HepG2 (cell line): ENCODE results near the gene UBL3. TPM values are rescaled to one million over a fixed set of nuclear protein-coding genes. Genes with fewer than 3 reads are reported as not detected.

Source experiments
- ATAC-seq: fragments of 200-7000 bp; cut with Tn5 transposase; 3 replicates; pipeline ENCODE4 v1.9.1; 2020; ENCODE audit warnings: mild to moderate bottlenecking, moderate library complexity
- BruUV-seq: library from RNA; stranded (reverse); fragments of 400-500 nt; replicated peaks from 2 replicates; lab custom pipeline; 2021; lab: Mats Ljungman, UMichigan
- CTCF ChIA-PET: fragments of 300-600 bp; formaldehyde crosslinking; extraction: SDS; loops from one replicate; lab custom pipeline; 2021; ENCODE audit warnings: low total read pairs, inconsistent platforms, low intra/inter-chr PET ratio; lab: Yijun Ruan, JAX
- POLR2A ChIA-PET: fragments of 350-600 bp; sonication (Branson Sonifier 250); formaldehyde crosslinking; loops from one replicate; lab custom pipeline; 2020; ENCODE audit warnings: antibody characterized with exemption, inconsistent platforms; lab: Yijun Ruan, JAX
- DNase-seq: peaks from one replicate; pipeline ENCODE4 v3.0.0-alpha.2; 2015; ENCODE audit warnings: low spot score
- FAIRE-seq: peaks from 3 replicates; lab custom pipeline; 2011; peaks lifted over from hg19 to GRCh38; lab: Jason Lieb, UNC
- H2AFZ ChIP-seq: one replicate; pipeline ENCODE4 v1.6.1; 2011; ENCODE audit warnings: low read length, inconsistent platforms
- H3K27ac ChIP-seq: fragments of 300-600 bp; 3 replicates; pipeline ENCODE4 v1.8.0; 2011; ENCODE audit warnings: mixed run types, mild to moderate bottlenecking, mixed read lengths, low read length, inconsistent platforms; ENCODE audit not compliant: insufficient read depth; ENCODE audit errors: extremely low read length
- H3K27me3 ChIP-seq, 2 experiments: fragments of 200-600 bp in 1 of 2; 2 replicates in 1 of 2; 3 replicates in 1 of 2; pipeline versions ENCODE4 v1.6.0 to v1.8.0; 2011; ENCODE audit warnings: low read length in 2 of 2, mild to moderate bottlenecking in 2 of 2, moderate library complexity in 2 of 2, inconsistent platforms in 1 of 2; ENCODE audit not compliant: insufficient read depth in 2 of 2, control insufficient read depth in 1 of 2
- H3K36me3 ChIP-seq, 2 experiments: fragments of 200-600 bp in 1 of 2; replicated peaks in 1 of 2; 2 replicates in 1 of 2; 3 replicates in 1 of 2; pipeline versions ENCODE4 v1.5.1 to v1.8.0; 2011; ENCODE audit warnings: low read length in 2 of 2, inconsistent platforms in 1 of 2; ENCODE audit not compliant: insufficient read depth in 2 of 2, control insufficient read depth in 1 of 2
- H3K4me1 ChIP-seq: 2 replicates; pipeline ENCODE4 v1.5.1; 2012; ENCODE audit warnings: low read length, inconsistent platforms; ENCODE audit not compliant: insufficient read depth
- H3K4me2 ChIP-seq: 2 replicates; pipeline ENCODE4 v1.6.0; 2011; ENCODE audit warnings: low read depth, low read length, inconsistent platforms
- H3K4me3 ChIP-seq, 3 experiments: fragments of 200-600 bp in 1 of 3; sonication (generic), shearing (Covaris generic) in 1 of 3; replicated peaks in 1 of 3; 2 replicates each; pipeline ENCODE4 v1.5.1; 2011 to 2016; ENCODE audit warnings: low read length in 3 of 3, inconsistent platforms in 2 of 3, low read depth in 2 of 3, mild to moderate bottlenecking in 2 of 3, control low read depth in 1 of 3, mixed read lengths in 1 of 3; ENCODE audit not compliant: insufficient read depth in 1 of 3
- H3K79me2 ChIP-seq: one replicate; pipeline ENCODE4 v1.6.1; 2011; ENCODE audit warnings: low read length, inconsistent platforms; ENCODE audit not compliant: insufficient read depth
- H3K9ac ChIP-seq: 2 replicates; pipeline ENCODE4 v1.6.0; 2011; ENCODE audit warnings: mild to moderate bottlenecking, low read depth, low read length, inconsistent platforms; ENCODE audit not compliant: insufficient read depth
- H3K9me3 ChIP-seq: 2 replicates; pipeline ENCODE4 v1.5.1; 2012; ENCODE audit warnings: mild to moderate bottlenecking, low read length
- H4K20me1 ChIP-seq: 2 replicates; pipeline ENCODE4 v1.6.0; 2011; ENCODE audit warnings: inconsistent platforms, mild to moderate bottlenecking, low read length, moderate library complexity; ENCODE audit not compliant: insufficient read depth
- CHD4 ChIP-seq: fragments of 200-600 bp; sonication (generic); IDR thresholded peaks from 2 replicates; pipeline ENCODE4 v1.7.0; 2017; ENCODE audit warnings: mild to moderate bottlenecking, low read length, borderline replicate concordance
- ESRRA ChIP-seq: sonication (generic); formaldehyde crosslinking; IDR thresholded peaks from 2 replicates; pipeline ENCODE4 v1.5.1; 2020; ENCODE audit warnings: mild to moderate bottlenecking, low read depth, missing genetic modification reagents
- HNF4A ChIP-seq: sonication (generic); formaldehyde crosslinking; IDR thresholded peaks from 2 replicates; pipeline ENCODE4 v1.4.0; 2020; ENCODE audit warnings: missing genetic modification reagents
- MAFK ChIP-seq, 2 experiments: IDR thresholded peaks in 1 of 2; conservative IDR thresholded peaks in 1 of 2; 2 replicates each; pipeline ENCODE4 v1.6.1; 2011; ENCODE audit warnings: improper control_type of control experiment in 2 of 2, low read length in 2 of 2
- RERE ChIP-seq: IDR thresholded peaks from 2 replicates; pipeline ENCODE4 v1.6.1; 2016; ENCODE audit warnings: low read depth, missing genetic modification reagents, missing compliant biosample characterization
- TERF1 ChIP-seq: sonication (generic); formaldehyde crosslinking; IDR thresholded peaks from 2 replicates; pipeline ENCODE4 v1.8.0; 2022; ENCODE audit warnings: mild to moderate bottlenecking, missing genetic modification reagents, moderate library complexity
- ZNF549 ChIP-seq: sonication (generic); formaldehyde crosslinking; IDR thresholded peaks from 2 replicates; pipeline ENCODE4 v1.5.0; 2020; ENCODE audit warnings: missing genetic modification reagents
- ZNF652 ChIP-seq: IDR thresholded peaks from 2 replicates; pipeline ENCODE4 v1.6.1; 2016; ENCODE audit warnings: low read depth, borderline replicate concordance
- ZNF704 ChIP-seq: sonication (generic); formaldehyde crosslinking; IDR thresholded peaks from 2 replicates; pipeline ENCODE4 v1.8.1; 2023; ENCODE audit warnings: mild to moderate bottlenecking, inconsistent platforms, moderate library complexity, missing genetic modification reagents, borderline replicate concordance
- WGBS: methylation state at CpG from one replicate; pipeline ENCODE4 v1.1.6; 2017; ENCODE audit warnings: low lambda C conversion rate; 5-methylcytosine and 5-hydroxymethylcytosine counted together
- in situ Hi-C: cut with HindIII; loops from 2 replicates; pipeline ENCODE4 v1.10.0; 2017; ENCODE audit warnings: low pct_unique_long_range_greater_than_20kb; ENCODE audit not compliant: extremely low pct_ligation_motif_present
- intact Hi-C: fragments of 100-400 bp; cut with micrococcal nuclease; formaldehyde crosslinking; loops from one replicate; pipeline ENCODE4 v1.10.0; 2022; ENCODE audit not compliant: unreplicated experiment
- polyA plus RNA-seq, 8 experiments: library from polyadenylated mRNA; depleted of rRNA in 3 of 8; stranded (reverse) in 7 of 8; unstranded in 1 of 8; fragments of >200 nt; fragmentation: Illumina TruSeq in 4 of 8; extraction: Trizol in 4 of 8; gene quantifications; 2 replicates each; pipeline versions ENCODE4 v1.2.1 to v1.2.3, GENCODE V29; 2011 to 2016; ENCODE audit warnings: low read depth in 4 of 8, missing spikeins in 1 of 8, mixed read lengths in 1 of 8; ENCODE audit not compliant: insufficient read depth in 1 of 8
- total RNA-seq, 5 experiments: library from RNA; depleted of rRNA; stranded (reverse); fragments of >200 nt; fragmentation: Illumina TruSeq; extraction: Trizol; gene quantifications; 2 replicates each; pipeline ENCODE4 v1.2.3, GENCODE V29; 2016; ENCODE audit warnings: low read depth in 1 of 5

The UBL3 gene
- total and polyA plus RNA-seq, 2 of the 13 experiments (the other 11 are each of a cell fraction or from before 2014, with no cell fraction given): 7.4 to 9.6 TPM

GRCh38 chr13:29785978-29786377, 64.4 kb downstream of the UBL3 start:
- no peak for ATAC-seq
- in situ Hi-C loops (no loop called here), intact Hi-C loops (no loop called here)
- H3K79me2 ChIP-seq: peaks cover 9% of the 10 kb centered on the region
- no TSS peak for BruUV-seq
- no peak for DNase-seq
- H3K9ac ChIP-seq: no peak overlapping the region
- FAIRE-seq: no peak
- H3K36me3 ChIP-seq: no peaks in the 10 kb centered on the region
- H3K4me1 ChIP-seq: no peaks in the 10 kb centered on the region
- POLR2A ChIA-PET: no interaction called here
- TF ChIP-seq RERE (CRISPR knock-in tag) (no peak), MAFK (conservative IDR thresholded peaks at IDR 0.05 in 1 of 2, IDR thresholded peaks at IDR 0.05 in 1 of 2; ENCODE audit: low read length in 2 of 2) (0 out of 4 replicates have a peak, but pooled peaks have one; percentile 8 to 23)
- no peak overlapping the region for H3K27ac ChIP-seq
- H2AFZ ChIP-seq: no peak overlapping the region
- H4K20me1 ChIP-seq: no peaks in the 10 kb centered on the region; the same call in 1 of the 2 replicates
- no peaks in the 10 kb centered on the region for H3K27me3 ChIP-seq
- no peak overlapping the region for H3K4me2 ChIP-seq
- CTCF ChIA-PET: no interaction called here
- H3K4me3 ChIP-seq: no peak overlapping the region
- H3K9me3 ChIP-seq: no peaks in the 10 kb centered on the region

GRCh38 chr13:29782798-29783197, 67.6 kb downstream of the UBL3 start:
- H3K9me3 ChIP-seq: no peaks in the 10 kb centered on the region
- no peak for TF ChIP-seq CHD4
- TF ChIP-seq ZNF704 (CRISPR knock-in tag): no peak
- no peak for TF ChIP-seq ZNF549 (CRISPR knock-in tag)
- TF ChIP-seq ESRRA (CRISPR knock-in tag): no peak
- TF ChIP-seq HNF4A (CRISPR knock-in tag): no peak
- no peak for TF ChIP-seq ZNF652 (CRISPR knock-in tag)
- no peak for TF ChIP-seq TERF1 (CRISPR knock-in tag)

More at GRCh38 chr13:29782798-29783197, 67.6 kb downstream of the UBL3 start:
- no peak overlapping the region for H3K27ac ChIP-seq
- no peak for ATAC-seq
- WGBS: 94% methylated on average over 1 of the region's 1 CpG
- ChIA-PET CTCF (no interaction called here), POLR2A (no interaction called here)
- in situ Hi-C loops: no loop called here
- no peak overlapping the region for H2AFZ ChIP-seq
- no peaks in the 10 kb centered on the region for H3K36me3 ChIP-seq
- intact Hi-C loops: no loop called here
- no peak overlapping the region for H3K9ac ChIP-seq
- no peak overlapping the region for H3K4me2 ChIP-seq
- no peaks in the 10 kb centered on the region for H3K27me3 ChIP-seq
- no peak for FAIRE-seq
- no peak for DNase-seq
- no peak overlapping the region for H3K4me3 ChIP-seq
- no TSS peak for BruUV-seq
- H3K79me2 ChIP-seq: peaks cover 7% of the 10 kb centered on the region
- no peaks in the 10 kb centered on the region; the same call in 1 of the 2 replicates for H4K20me1 ChIP-seq
- no peaks in the 10 kb centered on the region for H3K4me1 ChIP-seq
